K562 (cell line): ENCODE measurements around the gene MMP11.

ENCODE experiments used
- ATF3 ChIP-seq, 2 experiments: fragments of 450-650 bp in 1 of 2; sonication (generic) in 1 of 2; formaldehyde crosslinking in 1 of 2; IDR thresholded peaks in 1 of 2; conservative IDR thresholded peaks in 1 of 2; 2 replicates each; pipeline versions ENCODE4 v1.6.1 to v1.8.1; 2016 to 2023; ENCODE audit warnings: mild to moderate bottlenecking in 2 of 2, moderate library complexity in 2 of 2, inconsistent platforms in 1 of 2, missing genetic modification reagents in 1 of 2
- BRCA1 ChIP-seq, 2 experiments: fragments of 450-650 bp in 1 of 2; sonication (generic) in 1 of 2; formaldehyde crosslinking in 1 of 2; IDR thresholded peaks; 2 replicates each; pipeline versions ENCODE4 v1.5.0 to v1.6.1; 2017 to 2020; ENCODE audit warnings: mild to moderate bottlenecking in 1 of 2, missing genetic modification reagents in 1 of 2
- CTCF ChIP-seq, 3 experiments: IDR thresholded peaks in 2 of 3; conservative IDR thresholded peaks in 1 of 3; 2 replicates each; pipeline ENCODE4 v1.5.1; 2011 to 2012; ENCODE audit warnings: low read length in 3 of 3, mild to moderate bottlenecking in 3 of 3, control low read depth in 2 of 3, improper control_type of control experiment in 1 of 3, inconsistent platforms in 1 of 3, low read depth in 1 of 3, mixed read lengths in 1 of 3, moderate library complexity in 1 of 3; ENCODE audit not compliant: insufficient read depth in 2 of 3
- FOXM1 ChIP-seq, 2 experiments: fragments of 450-650 bp in 1 of 2; sonication (generic) in 1 of 2; formaldehyde crosslinking in 1 of 2; IDR thresholded peaks; 2 replicates each; pipeline versions ENCODE4 v1.6.1 to v1.9.0; 2017 to 2022; ENCODE audit warnings: low read depth in 2 of 2, mild to moderate bottlenecking in 2 of 2, missing genetic modification reagents in 1 of 2, moderate library complexity in 1 of 2
- KAT2B ChIP-seq: IDR thresholded peaks from one replicate; pipeline ENCODE4 v1.6.1; 2012; ENCODE audit warnings: low read depth, mild to moderate bottlenecking, control low read depth, inconsistent platforms, low read length, moderate library complexity
- KAT7 ChIP-seq: sonication (generic); formaldehyde crosslinking; IDR thresholded peaks from 2 replicates; pipeline ENCODE4 v1.8.0; 2022; ENCODE audit warnings: missing genetic modification reagents, mild to moderate bottlenecking, borderline replicate concordance
- MAFF ChIP-seq: IDR thresholded peaks from 2 replicates; pipeline ENCODE4 v1.6.1; 2012; ENCODE audit warnings: low read length, improper control_type of control experiment
- POLR2AphosphoS2 ChIP-seq: IDR thresholded peaks from 2 replicates; pipeline ENCODE4 v1.6.1; 2012; ENCODE audit warnings: low read length, improper control_type of control experiment
- REST ChIP-seq, 2 experiments: fragments of 450-650 bp; formaldehyde crosslinking in 1 of 2; IDR thresholded peaks; 2 replicates each; pipeline versions ENCODE4 v1.4.0 to v1.6.1; 2014 to 2020; ENCODE audit warnings: mild to moderate bottlenecking in 2 of 2, borderline replicate concordance in 1 of 2, low read depth in 1 of 2
- SMARCE1 ChIP-seq: fragments of 450-650 bp; IDR thresholded peaks from 2 replicates; pipeline ENCODE4 v1.7.1; 2016; ENCODE audit warnings: mild to moderate bottlenecking
- ZNF282 ChIP-seq: sonication (generic); formaldehyde crosslinking; IDR thresholded peaks from 2 replicates; pipeline ENCODE4 v1.8.1; 2023; ENCODE audit warnings: missing genetic modification reagents
- ZNF318 ChIP-seq, 2 experiments: fragments of 450-650 bp; IDR thresholded peaks; 2 replicates each; pipeline ENCODE4 v1.6.1; 2016; ENCODE audit warnings: mild to moderate bottlenecking in 2 of 2, borderline replicate concordance in 1 of 2, low read depth in 1 of 2, moderate library complexity in 1 of 2

GRCh38 chr22:23753385-23753784 lies 19.3 kb upstream of the MMP11 start:
- TF ChIP-seq FOXM1 (IDR thresholded peaks at IDR 0.05; ENCODE audit: low read depth), result no peak
- TF ChIP-seq FOXM1 (CRISPR knock-in tag; IDR thresholded peaks at IDR 0.05; ENCODE audit: low read depth), result no peak
- no peak for TF ChIP-seq SMARCE1
- no peak for TF ChIP-seq REST (IDR thresholded peaks at IDR 0.05; ENCODE audit: borderline replicate concordance)
- TF ChIP-seq REST (CRISPR knock-in tag; IDR thresholded peaks at IDR 0.05; ENCODE audit: low read depth), result no peak
- no peak for TF ChIP-seq ZNF282
- no peak for TF ChIP-seq BRCA1 (IDR thresholded peaks at IDR 0.05)
- no peak for TF ChIP-seq BRCA1 (CRISPR knock-in tag; IDR thresholded peaks at IDR 0.05)
- no peak for TF ChIP-seq CTCF (IDR thresholded peaks at IDR 0.05 in 2 of 3, conservative IDR thresholded peaks at IDR 0.05 in 1 of 3; ENCODE audit: insufficient read depth in 2 of 3, low read depth in 1 of 3, low read length in 3 of 3)
- TF ChIP-seq KAT7 (CRISPR knock-in tag), result no peak
- TF ChIP-seq ZNF318 (IDR thresholded peaks at IDR 0.05; ENCODE audit: borderline replicate concordance in 1 of 2, low read depth in 1 of 2), result no peak
- no peak for TF ChIP-seq MAFF
- no peak for TF ChIP-seq ATF3 (IDR thresholded peaks at IDR 0.05)
- TF ChIP-seq ATF3 (CRISPR knock-in tag; conservative IDR thresholded peaks at IDR 0.05), result no peak
- TF ChIP-seq POLR2AphosphoS2, result no peak
- no peak for TF ChIP-seq KAT2B
